CD4-positive, alpha-beta T cell treated with Interleukin-4 for 1 hour (primary cell): ENCODE results near the gene PSMA3.

ENCODE experiments used
- DNase-seq, 2 donors: peaks; one replicate each; pipeline ENCODE4 v3.0.0-alpha.2; 2020 to 2022

The PSMA3 gene

DNA sequence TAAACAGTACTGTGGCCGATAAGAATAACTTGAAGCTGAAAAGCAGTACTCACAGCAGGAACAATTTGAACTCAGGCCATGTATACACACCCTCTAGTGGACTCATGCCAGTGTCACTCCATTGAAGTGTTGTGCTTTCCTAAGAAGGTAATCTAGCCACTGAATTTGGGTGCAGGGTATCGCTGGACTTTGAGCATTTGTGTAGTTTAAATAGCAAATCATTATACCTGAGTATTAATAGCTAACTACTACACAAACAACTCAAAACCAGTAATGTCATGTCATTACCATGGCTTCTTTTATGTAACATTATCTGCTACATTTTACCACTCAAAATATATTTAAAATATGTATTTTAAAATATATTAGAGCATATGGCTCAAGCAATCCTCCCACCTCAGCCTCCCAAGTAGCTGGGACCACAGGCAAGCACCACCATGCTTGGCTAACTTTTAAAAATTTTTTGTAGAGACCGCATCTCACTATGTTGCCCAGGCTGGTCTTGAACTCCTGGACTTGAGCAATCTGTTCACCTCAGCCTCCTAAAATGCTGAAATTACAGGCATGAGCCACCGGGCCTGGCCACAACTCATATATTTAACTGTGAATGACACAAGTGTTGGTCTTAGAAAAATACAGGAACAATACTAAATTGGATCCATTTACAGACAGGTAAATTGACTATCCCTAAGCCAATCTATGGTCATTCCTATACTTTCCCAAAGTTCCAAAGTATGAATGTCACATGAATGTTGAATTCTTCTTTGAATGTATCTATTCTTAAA lies 28.1 kb downstream of the PSMA3 start:
- no peak for DNase-seq

DNA sequence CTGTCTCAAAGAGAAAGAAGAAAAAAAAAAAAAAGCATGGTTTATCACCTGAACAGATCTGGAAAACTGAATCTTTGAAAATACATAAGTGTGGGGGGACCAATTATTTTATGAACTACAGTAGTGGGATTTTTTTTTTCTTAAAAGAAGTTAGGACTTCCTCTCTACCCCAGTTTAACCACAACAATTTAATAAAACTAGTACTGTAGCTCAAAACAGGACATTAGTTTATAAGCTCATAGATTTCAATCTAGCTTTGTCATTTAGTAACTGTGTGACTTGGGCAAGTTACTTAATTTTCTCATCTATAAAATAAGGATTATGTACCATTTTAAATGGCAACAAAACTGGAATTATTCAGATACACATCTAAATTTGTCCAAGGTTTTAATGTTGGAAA lies 30.2 kb downstream of the PSMA3 start:
- DNase-seq: no peak

DNA sequence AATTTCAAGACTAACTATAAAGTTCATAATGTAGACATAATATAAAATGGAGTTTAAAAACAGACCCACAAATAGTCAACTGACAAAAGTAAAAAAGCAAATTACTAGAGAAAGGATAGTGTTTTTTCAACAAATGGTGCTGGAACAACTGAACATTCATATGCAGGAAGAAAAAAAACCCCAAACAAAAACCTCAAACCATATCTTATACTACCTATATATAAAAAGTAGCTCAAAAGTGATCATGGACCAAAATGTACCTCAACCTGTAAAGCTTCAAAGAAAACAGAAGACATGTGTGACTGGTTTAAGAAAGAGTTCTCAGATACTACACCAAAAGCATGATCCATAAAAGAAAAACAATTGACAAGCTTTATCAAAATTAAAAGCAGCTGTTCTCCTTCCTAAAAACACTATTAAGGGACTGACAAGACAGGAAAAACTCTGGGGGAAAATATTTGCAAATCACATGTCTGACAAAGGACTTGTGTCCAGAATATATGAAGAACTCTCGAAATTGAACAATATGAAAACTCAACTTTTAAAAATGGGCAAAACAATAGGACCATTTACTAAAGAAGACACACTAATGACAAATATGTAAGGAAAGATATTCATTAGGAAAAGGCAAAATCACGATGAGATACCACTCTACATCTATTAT lies 31.0 kb downstream of the PSMA3 start:
- DNase-seq: no peak

DNA sequence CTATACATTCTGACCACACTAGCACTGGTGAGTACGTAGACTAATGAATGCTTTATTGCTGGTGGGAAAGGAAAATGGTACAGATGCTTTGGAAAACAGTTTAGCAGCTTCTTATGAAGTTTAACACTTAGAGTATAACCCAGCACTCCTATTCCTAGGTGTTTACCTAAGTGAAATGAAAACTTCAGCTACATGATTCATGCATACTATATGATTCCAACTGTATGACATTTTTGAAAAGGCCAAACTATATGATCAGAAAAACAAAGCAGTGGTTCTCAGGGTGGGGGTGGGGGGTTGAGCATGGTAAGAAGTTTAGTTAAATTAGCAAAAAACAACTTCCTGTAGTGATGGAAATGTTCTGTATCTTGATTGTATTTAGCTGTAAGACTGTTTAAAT lies 31.6 kb downstream of the PSMA3 start:
- no peak for DNase-seq

DNA sequence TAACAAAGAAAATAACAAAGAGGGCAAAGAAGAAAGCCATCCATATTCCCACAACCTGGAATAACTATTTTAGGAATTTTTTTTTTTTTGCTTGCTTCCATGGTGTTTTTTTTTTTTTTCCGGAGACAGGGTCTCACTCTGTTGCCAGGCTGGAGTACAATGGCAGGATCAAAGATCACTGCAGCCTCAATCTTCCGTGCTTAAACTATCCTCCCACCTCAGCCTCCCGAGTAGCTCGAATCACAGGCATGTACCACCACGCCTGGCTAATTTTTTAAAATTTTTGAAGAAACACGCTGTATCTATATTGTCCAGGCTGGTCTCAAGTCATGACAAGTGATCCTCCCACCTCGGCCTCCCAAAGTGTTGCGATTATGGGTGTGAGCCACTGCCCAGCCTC lies 33.5 kb downstream of the PSMA3 start:
- no peak for DNase-seq

DNA sequence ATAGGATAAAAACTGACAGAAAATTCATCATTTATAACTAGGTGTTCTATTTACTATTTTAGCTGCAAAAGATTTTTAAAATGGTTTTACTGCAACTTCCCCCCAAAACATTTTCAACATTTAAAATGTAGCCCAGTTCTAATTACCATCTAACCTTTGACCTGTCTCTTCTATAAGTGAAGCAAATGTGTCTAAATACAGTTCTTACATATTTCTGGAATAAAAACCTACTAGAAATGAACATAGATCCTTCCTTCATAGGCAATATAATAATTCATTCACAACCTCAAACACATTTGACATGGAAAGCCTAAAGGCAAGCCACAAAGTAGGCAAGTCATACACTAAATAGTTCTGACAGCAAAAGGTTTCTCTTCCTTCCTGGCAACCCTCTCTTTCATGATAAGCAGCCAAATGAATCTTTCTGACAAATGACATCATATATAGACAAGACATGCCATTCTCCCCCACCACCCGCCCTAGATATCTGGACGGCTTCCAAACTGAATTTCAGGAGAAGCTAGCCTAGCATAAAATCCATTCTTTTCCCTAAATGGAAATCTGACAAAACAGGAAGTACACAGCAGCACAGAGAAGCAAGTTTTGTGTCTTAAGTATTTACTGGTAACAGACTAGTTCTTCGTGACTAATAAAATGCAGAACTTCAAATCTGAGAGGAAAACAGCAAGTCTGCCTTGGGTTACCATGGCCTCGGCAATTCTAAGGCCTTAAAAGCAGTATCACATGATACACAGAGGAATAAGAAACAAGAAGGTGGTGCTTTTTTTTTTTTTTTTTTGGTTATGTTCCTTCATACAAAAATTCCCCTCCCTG lies 36.5 kb downstream of the PSMA3 start:
- peak; percentile 55 to 57 for DNase-seq

DNA sequence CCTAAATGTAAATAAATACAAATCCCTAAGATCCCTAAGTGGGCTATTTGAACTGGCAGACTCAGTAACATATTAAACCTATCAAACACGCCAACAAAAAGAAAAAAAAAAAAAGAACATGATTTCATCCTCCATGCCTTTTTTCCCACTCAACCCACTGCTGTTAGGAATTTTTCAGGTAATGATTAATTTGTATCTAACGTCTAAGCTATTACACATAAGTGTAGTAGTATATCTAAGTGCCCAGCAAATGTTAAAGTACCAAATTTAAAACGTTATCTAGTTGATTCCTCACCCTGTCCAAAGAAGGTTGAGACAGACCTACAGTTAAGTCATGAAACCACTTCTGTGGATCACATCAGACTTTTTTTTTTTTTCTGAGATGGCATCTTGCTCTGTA lies 37.3 kb downstream of the PSMA3 start:
- no peak for DNase-seq

DNA sequence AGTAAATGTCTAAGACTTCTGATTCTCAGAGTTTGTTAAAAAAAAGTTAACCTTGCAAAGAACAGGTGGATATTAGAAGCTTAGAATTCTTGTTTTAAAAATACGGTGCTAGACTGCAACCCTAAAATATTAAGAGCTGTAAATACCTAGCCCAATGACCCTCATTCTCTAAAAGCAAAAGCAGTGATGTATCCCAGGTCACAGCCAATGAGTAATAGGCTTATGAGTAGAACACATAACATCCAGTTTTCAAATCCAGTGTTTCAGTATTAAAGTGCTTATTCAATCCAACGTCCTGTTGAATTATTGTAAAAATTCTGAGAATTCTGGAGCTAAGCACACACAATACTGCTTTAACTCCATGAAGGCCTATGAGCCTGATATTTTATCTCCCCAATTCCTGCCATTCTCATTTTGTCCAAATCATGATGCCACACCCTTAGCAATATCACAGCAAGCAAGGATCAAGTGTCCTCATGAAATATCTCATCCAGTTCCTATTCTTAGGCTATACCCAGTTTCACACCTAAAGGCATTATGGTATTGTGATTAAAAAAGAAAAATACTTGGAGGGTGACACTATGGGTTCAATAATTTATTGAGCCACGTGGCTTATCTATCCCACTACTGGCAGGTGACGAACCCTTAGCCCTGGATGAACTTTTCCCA lies 38.4 kb downstream of the PSMA3 start:
- no peak for DNase-seq

DNA sequence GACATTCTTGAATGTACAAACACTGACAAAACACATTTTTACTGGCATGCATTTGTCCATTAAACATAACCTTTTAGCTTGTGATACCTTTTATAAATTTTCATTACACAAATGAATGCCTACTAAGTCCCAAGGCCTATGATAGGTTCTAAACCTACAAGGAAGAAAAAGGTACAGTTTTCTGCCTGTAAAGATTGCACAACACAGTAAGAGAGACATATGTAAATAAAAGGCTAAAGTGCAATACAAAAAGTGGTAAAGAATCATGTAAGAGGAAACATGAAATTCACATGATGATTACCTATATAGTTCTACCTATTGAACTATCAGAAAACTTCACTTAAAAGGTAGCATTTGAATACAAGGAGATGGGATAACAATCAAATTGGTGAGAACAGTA lies 39.1 kb downstream of the PSMA3 start:
- no peak for DNase-seq

DNA sequence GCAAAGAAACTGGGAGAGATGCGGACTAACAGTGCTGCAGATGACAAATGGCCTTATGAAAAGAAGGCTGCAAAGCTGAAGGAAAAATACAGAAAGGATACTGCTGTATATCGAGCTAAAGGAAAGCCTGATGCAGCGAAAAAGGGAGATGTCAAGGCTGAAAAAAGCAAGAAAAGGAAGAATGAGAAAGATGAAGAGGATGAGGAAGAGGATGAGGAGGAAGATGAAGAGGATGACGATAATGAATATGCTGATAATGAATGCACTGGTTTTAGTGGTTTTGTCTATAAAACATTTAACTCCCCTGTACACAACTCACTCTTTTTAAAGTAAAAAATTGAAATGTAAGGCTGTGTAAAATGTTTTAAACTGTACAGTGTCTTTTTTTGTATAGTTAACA lies 40.5 kb downstream of the PSMA3 start:
- DNase-seq: no peak

DNA sequence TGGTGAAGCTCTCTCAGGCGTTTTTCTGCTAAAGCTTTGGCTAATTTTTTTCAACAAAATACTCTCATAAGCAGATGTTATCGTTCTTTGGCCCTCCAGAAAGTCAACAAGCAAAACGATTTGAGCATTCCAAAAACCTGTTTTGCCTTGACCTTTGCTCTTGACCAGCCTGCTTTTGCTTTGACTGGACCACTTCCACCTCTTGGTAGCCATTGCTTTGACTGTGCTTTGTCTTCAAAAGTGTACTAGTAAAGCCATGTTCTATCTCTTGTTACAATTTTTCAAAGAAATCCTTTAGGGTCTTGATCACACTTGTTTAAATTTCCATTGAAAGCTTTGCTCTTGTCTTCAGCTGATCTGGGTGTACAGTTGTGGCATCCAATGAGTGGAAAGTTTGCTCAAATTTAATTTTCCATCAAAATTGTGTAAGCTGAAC lies 43.0 kb downstream of the PSMA3 start:
- DNase-seq: no peak

DNA sequence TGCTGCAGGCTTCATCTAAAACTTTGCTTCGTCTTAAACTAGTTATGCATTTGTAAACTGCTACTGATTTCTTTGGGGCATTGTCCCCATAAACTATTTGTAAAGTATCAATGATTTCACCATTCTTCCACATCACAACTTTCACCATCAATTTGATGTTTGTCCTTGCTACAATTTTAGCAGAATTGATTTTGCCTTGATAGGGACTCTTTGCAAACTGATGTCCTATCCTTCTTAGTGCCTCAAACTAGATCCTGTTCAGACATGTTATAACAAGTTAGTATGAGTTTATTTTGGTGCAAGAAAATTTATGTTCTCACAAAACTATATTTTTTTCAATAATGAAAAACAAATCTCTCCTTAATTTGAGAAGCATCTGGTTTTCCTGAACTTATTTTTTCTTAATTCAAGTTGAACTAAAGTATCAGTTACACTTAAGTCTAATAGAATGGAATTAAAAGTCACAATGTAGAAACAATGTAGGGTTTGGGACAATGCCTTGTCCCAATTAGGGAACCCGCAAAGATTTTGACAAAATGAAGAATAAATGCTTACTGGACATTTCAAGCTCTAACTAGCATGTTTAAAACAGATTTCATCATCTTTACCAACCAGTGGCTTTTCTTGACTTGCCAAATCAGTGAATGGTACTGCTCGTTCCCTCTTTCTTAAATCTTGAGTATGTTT lies 43.6 kb downstream of the PSMA3 start:
- no peak for DNase-seq

DNA sequence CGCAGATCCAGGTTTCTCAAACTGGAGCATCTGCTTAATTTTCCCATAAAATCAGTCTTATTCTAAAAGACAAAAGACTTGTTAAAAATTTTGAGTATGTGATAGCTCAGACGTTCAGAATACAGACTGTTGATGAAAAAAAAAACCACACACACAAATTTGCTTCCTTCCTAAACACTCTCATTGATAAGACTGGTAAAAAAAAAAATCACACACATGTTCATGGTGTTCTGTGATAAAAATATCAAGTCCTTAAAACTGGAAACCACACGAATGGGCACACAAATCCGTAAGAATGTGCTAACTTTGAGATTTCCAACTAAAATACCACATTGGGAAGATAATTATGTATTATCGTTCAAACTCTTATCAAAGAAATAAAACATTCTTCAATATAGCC lies 47.0 kb downstream of the PSMA3 start:
- DNase-seq: no peak

DNA sequence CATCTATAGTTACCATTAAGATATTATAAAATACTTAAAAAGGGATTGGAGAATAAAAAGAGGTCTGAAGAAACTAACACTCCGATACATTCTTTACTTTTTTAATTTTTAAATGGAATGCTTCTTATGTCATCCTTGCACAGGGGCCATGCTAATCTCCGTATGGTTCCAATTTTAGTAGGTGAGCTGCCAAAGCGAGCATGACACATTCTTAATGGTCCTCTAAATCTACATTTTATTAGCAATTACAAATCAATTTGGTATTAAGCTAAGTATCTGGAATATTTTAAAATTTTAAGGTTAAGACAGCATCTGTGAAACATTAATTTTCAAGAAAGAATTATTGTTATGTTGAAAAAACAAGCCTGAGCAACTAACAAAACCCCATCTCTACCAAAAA lies 47.5 kb downstream of the PSMA3 start:
- DNase-seq: no peak

DNA sequence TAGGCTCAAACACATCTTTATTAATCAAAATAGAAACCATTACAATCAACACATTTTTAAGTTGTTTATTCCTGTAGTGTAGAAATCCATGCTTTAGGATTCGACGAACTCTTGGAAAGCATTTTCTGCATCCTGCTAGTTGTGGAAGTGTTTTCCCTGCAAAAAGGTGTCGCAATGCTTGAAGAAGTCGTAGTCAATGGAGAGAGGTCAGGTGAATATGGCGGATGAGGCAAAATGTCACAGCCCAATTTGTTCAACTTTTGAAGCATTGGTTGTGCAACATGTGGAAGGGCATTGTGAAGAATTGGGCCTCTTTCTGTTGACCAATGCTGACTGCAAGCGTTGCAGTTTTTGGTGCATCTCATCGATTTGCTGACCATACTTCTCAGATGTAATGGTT lies 49.6 kb downstream of the PSMA3 start:
- no peak for DNase-seq

DNA sequence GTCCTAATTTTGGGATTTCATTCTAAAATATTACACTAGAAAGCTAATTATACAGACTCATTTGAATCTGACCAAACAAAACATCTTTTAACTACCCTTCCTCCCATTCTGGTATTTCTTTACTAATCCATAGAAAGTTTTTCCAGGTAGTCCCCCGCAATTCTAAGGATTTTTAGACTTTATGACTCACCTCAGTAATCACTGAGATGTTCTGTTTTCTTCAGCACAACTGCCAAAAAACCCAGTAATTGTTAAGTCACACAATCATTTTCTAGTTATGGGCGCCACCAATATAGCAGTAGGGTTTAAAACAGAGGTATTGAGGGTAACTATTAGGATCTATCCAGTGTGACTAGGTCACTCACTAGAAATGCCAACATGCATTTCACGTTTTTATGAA lies 52.1 kb downstream of the PSMA3 start:
- DNase-seq: no peak

DNA sequence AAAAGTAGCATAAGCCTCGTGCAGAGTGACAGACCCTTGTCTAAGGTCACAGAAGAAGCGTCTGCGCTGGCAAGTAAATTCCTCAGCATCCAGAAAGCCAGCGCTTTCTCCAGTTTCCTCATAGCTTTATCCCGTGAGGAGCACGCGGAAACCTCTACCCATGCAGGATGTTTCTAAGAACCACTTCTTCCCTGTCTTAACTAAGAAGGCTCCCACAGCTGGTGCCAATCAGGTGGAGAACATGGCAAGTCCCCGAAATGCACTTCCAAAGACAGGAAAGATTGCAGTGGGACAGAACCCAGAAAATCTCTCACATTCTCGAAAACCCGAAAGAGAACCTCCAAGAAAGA lies 52.7 kb downstream of the PSMA3 start:
- no peak for DNase-seq

DNA sequence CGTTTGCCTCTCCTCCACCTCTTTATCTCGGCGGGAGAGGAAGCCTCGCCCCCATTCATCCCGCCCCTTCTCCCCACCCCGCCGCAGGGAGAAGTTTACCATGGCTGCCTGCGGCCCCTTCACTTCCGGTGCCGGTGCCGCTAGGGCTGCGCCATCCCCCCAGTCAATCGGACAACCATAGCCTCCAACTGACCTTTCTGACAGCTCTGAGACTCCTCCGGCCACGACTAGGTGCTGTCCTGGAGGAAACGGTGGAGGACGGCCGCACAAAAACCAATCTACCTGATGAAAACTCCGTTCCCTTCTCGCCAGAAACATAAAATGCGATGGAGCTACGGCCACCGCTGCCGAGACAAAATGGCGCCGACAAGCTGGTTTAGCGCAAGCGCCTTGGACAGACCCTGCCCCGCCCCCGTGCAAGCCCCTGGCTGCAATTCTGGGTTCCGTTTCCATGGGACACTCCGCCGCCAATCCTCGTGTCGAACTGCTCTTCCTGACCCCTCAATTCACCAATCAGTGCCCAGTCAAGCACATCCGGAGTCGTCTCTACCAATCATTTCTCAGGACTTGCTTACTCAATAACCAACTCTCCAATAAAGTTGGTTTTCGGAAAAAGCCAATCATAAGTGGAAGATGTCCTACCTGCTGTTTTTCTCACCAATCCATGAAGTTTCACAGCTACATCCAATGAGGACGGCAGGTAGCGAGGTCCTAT lies 53.3 kb downstream of the PSMA3 start:
- DNase-seq: peak; percentile 99 to 100

DNA sequence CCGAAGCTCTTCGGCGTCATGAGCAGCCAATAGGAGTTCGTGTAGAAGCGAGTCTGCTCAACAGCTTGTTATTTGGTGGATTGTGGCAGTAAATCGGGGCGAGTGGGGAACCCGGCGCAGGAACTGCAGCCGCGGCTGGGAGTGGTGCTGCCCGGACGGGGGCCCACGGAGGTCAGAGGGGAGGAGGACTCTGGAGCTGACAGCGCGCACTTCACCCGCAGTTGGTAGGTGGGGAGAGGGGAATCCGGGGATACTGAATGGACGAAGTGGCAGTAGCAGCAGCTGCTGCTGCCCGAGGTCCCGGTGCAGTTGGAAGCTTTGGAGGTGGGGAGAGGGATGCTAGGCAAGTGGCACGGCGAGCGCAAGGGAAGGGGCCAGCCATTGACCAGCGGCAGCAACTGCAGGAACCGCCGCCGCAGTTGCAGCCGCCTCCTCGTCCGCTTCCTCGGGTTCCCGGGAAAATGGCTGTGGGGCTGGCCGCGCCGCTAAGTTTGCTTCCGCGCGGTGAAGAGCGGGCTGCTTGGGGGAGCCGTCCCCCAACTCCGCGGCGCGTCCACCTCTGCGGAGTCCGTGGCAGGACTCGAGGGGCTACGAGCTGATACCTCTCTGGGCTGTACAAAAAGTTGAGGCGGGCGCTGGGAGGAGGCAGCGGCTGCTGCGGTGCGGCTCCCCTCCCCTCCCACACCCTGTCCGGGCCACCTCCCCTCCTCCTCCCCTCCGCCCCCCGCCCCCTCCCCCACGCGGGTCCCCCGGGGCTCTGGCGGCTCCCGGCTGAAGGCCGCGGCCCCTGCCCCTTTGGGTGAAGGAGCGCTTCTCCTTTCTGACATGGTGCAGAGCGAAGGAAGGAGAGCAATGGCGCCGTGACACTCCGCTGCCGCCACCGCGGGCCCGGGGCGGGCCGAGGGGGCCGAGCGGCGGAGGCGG lies 54.1 kb downstream of the PSMA3 start, which contains the start of gene ARID4A:
TSS of gene ARID4A (plus strand) at position 79 of the 924 bp plus-strand sequence. CDS start 1,300 bp downstream, outside the sequence.
- peak; percentile 34 to 39 for DNase-seq
